SK-N-SH treated with all-trans-retinoic acid at 6 μM for 48 hours (cell line): Measurements from ENCODE around the gene SLC41A3.

Experiments
- ATAC-seq: fragments of 200-7000 bp; cut with Tn5 transposase; 3 replicates; pipeline ENCODE4 v1.9.1; 2020; ENCODE audit warnings: mild to moderate bottlenecking, moderate library complexity
- ARNTL ChIP-seq: fragments of 450-650 bp; formaldehyde crosslinking; IDR thresholded peaks from 2 replicates; pipeline ENCODE4 v1.5.0; 2020; ENCODE audit warnings: low read depth, mild to moderate bottlenecking, moderate library complexity, borderline replicate concordance
- BACH2 ChIP-seq: fragments of 250-450 bp; sonication (Bioruptor Pico); IDR thresholded peaks from 2 replicates; pipeline ENCODE4 v1.9.0; 2021; ENCODE audit warnings: mild to moderate bottlenecking, borderline replicate concordance
- CREB5 ChIP-seq: fragments of 250-450 bp; sonication (Bioruptor Pico); IDR thresholded peaks from 2 replicates; pipeline ENCODE4 v1.5.1; 2020; ENCODE audit warnings: low read depth, mild to moderate bottlenecking, moderate library complexity
- CSDC2 ChIP-seq: fragments of 250-450 bp; sonication (Bioruptor Pico); IDR thresholded peaks from 2 replicates; pipeline ENCODE4 v1.5.0; 2020; ENCODE audit warnings: mild to moderate bottlenecking, moderate library complexity
- CSRNP3 ChIP-seq: fragments of 250-450 bp; sonication (Bioruptor Pico); IDR thresholded peaks from 2 replicates; pipeline ENCODE4 v1.5.1; 2021; ENCODE audit warnings: mild to moderate bottlenecking, moderate library complexity
- ESRRG ChIP-seq: fragments of 250-450 bp; sonication (Bioruptor Pico); IDR thresholded peaks from 2 replicates; pipeline ENCODE4 v1.6.1; 2021; ENCODE audit warnings: mild to moderate bottlenecking
- GLIS3 ChIP-seq: fragments of 250-450 bp; sonication (Bioruptor Pico); IDR thresholded peaks from 2 replicates; pipeline ENCODE4 v1.5.0; 2020; ENCODE audit warnings: mild to moderate bottlenecking, moderate library complexity
- ISL1 ChIP-seq: fragments of 250-450 bp; sonication (Bioruptor Pico); IDR thresholded peaks from 2 replicates; pipeline ENCODE4 v2.1.2; 2022; ENCODE audit warnings: mild to moderate bottlenecking, moderate library complexity
- PATZ1 ChIP-seq: fragments of 250-450 bp; sonication (Bioruptor Pico); IDR thresholded peaks from 2 replicates; pipeline ENCODE4 v1.8.0; 2020; ENCODE audit warnings: mild to moderate bottlenecking, moderate library complexity, borderline replicate concordance
- POU6F1 ChIP-seq: fragments of 250-450 bp; sonication (Bioruptor Pico); IDR thresholded peaks from 2 replicates; pipeline ENCODE4 v1.8.0; 2021; ENCODE audit warnings: low read depth, mild to moderate bottlenecking, moderate library complexity, borderline replicate concordance
- PPARA ChIP-seq: fragments of 250-450 bp; sonication (Bioruptor Pico); IDR thresholded peaks from 2 replicates; pipeline ENCODE4 v1.5.0; 2020; ENCODE audit warnings: mild to moderate bottlenecking, borderline replicate concordance
- RARB ChIP-seq: fragments of 250-450 bp; sonication (Bioruptor Pico); IDR thresholded peaks from 2 replicates; pipeline ENCODE4 v1.8.0; 2021; ENCODE audit warnings: mild to moderate bottlenecking, moderate library complexity
- SNAI2 ChIP-seq: fragments of 250-450 bp; sonication (Bioruptor Pico); IDR thresholded peaks from 2 replicates; pipeline ENCODE4 v1.5.0; 2020; ENCODE audit warnings: mild to moderate bottlenecking, moderate library complexity
- TCF4 ChIP-seq: fragments of 250-450 bp; sonication (Bioruptor Pico); IDR thresholded peaks from 2 replicates; pipeline ENCODE4 v1.8.0; 2021; ENCODE audit warnings: mild to moderate bottlenecking, moderate library complexity, borderline replicate concordance
- TOX ChIP-seq: fragments of 250-450 bp; sonication (Bioruptor Pico); IDR thresholded peaks from 2 replicates; pipeline ENCODE4 v1.8.0; 2021; ENCODE audit warnings: mild to moderate bottlenecking, moderate library complexity, borderline replicate concordance
- TSHZ2 ChIP-seq: fragments of 250-450 bp; sonication (Bioruptor Pico); IDR thresholded peaks from 2 replicates; pipeline ENCODE4 v1.5.0; 2020; ENCODE audit warnings: mild to moderate bottlenecking, moderate library complexity
- ZFP3 ChIP-seq: fragments of 250-450 bp; sonication (Bioruptor Pico); IDR thresholded peaks from 2 replicates; pipeline ENCODE4 v1.5.0; 2020; ENCODE audit warnings: mild to moderate bottlenecking, moderate library complexity
- ZFP30 ChIP-seq: fragments of 450-650 bp; formaldehyde crosslinking; IDR thresholded peaks from 2 replicates; pipeline ENCODE4 v1.5.0; 2022; ENCODE audit warnings: mild to moderate bottlenecking, moderate library complexity
- ZNF565 ChIP-seq: fragments of 450-650 bp; formaldehyde crosslinking; conservative IDR thresholded peaks from 2 replicates; pipeline ENCODE4 v1.5.0; 2020; ENCODE audit warnings: low read depth, mild to moderate bottlenecking, moderate library complexity
- ZNF70 ChIP-seq: fragments of 450-650 bp; formaldehyde crosslinking; IDR thresholded peaks from 2 replicates; pipeline ENCODE4 v1.5.0; 2020; ENCODE audit warnings: mild to moderate bottlenecking, moderate library complexity
- ZNF8 ChIP-seq: fragments of 450-650 bp; formaldehyde crosslinking; IDR thresholded peaks from 2 replicates; pipeline ENCODE4 v1.5.0; 2020; ENCODE audit warnings: mild to moderate bottlenecking, moderate library complexity

SLC41A3 gene

GRCh38 chr3:126125341-126125740 is 41.4 kb upstream of the SLC41A3 start:
- TF ChIP-seq SNAI2 (CRISPR knock-in tag) (no peak), CREB5 (CRISPR knock-in tag) (no peak), ESRRG (CRISPR knock-in tag) (no peak), ARNTL (CRISPR knock-in tag) (no peak), PPARA (CRISPR knock-in tag) (no peak), BACH2 (CRISPR knock-in tag) (no peak), POU6F1 (CRISPR knock-in tag) (no peak), TOX (CRISPR knock-in tag) (no peak), TSHZ2 (CRISPR knock-in tag) (no peak), ISL1 (CRISPR knock-in tag) (no peak), ZFP3 (no peak), RARB (CRISPR knock-in tag) (no peak)
- TF ChIP-seq, all 23 proteins: peak for 0
- ATAC-seq: no peak

- no peak for ATAC-seq
- TF ChIP-seq TCF4 (CRISPR knock-in tag) (no peak), TSHZ2 (CRISPR knock-in tag) (no peak), ZNF565 (CRISPR knock-in tag) (no peak), ESRRG (CRISPR knock-in tag) (no peak), GLIS3 (no peak), ZNF70 (CRISPR knock-in tag) (no peak), RARB (CRISPR knock-in tag) (no peak), SNAI2 (CRISPR knock-in tag) (no peak), PATZ1 (CRISPR knock-in tag) (no peak), ARNTL (CRISPR knock-in tag) (no peak), BACH2 (CRISPR knock-in tag) (no peak), CSRNP3 (CRISPR knock-in tag) (no peak), ZFP30 (CRISPR knock-in tag) (no peak), PPARA (CRISPR knock-in tag) (no peak), ISL1 (CRISPR knock-in tag) (no peak), ZFP3 (no peak), TOX (CRISPR knock-in tag) (no peak), ZNF8 (CRISPR knock-in tag) (no peak), CSDC2 (no peak), POU6F1 (CRISPR knock-in tag) (no peak)
- TF ChIP-seq, all 23 proteins: peak for 0
Observed at GRCh38 chr3:126124896-126125295, 41.0 kb upstream of the SLC41A3 start.
